A673 (cell line): ENCODE data around the gene EVPL.

Experiments
- EZH2 ChIP-seq: fragments of 200-600 bp; sonication (generic); IDR thresholded peaks from 2 replicates; pipeline ENCODE4 v1.6.1; 2017; ENCODE audit warnings: borderline replicate concordance, low read depth, mild to moderate bottlenecking, mixed read lengths, antibody characterized with exemption, low read length; ENCODE audit not compliant: poor library complexity, severe bottlenecking
- TF ChIP-seq, protein P1 (sequence below): fragments of 300-800, 200-600 bp; sonication (generic); conservative IDR thresholded peaks from 2 replicates; pipeline ENCODE4 v1.5.1; 2017; ENCODE audit warnings: low read depth, mild to moderate bottlenecking, antibody characterized with exemption, low read length, moderate library complexity, mixed read lengths

GRCh38 chr17:76054112-76054476 lies 27.0 kb upstream of the EVPL start:
- TF ChIP-seq, protein P1, sequence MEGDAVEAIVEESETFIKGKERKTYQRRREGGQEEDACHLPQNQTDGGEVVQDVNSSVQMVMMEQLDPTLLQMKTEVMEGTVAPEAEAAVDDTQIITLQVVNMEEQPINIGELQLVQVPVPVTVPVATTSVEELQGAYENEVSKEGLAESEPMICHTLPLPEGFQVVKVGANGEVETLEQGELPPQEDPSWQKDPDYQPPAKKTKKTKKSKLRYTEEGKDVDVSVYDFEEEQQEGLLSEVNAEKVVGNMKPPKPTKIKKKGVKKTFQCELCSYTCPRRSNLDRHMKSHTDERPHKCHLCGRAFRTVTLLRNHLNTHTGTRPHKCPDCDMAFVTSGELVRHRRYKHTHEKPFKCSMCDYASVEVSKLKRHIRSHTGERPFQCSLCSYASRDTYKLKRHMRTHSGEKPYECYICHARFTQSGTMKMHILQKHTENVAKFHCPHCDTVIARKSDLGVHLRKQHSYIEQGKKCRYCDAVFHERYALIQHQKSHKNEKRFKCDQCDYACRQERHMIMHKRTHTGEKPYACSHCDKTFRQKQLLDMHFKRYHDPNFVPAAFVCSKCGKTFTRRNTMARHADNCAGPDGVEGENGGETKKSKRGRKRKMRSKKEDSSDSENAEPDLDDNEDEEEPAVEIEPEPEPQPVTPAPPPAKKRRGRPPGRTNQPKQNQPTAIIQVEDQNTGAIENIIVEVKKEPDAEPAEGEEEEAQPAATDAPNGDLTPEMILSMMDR, result no peak
- no peak for TF ChIP-seq EZH2
